SKM-1 treated with dmso at 0.1 percent for 144 hours (cell line): ENCODE results near the gene AMZ1.
"Not testable (repeated sequence)": the region's sequence is repeated elsewhere in the genome, so short reads cannot be mapped to it uniquely, and the experiment has no call there.

Source experiments
- DNase-seq: peaks from one replicate; lab custom pipeline; 2025; ENCODE audit not compliant: unreplicated experiment; lab: John Stamatoyannopoulos, UW

AMZ1 gene

DNA sequence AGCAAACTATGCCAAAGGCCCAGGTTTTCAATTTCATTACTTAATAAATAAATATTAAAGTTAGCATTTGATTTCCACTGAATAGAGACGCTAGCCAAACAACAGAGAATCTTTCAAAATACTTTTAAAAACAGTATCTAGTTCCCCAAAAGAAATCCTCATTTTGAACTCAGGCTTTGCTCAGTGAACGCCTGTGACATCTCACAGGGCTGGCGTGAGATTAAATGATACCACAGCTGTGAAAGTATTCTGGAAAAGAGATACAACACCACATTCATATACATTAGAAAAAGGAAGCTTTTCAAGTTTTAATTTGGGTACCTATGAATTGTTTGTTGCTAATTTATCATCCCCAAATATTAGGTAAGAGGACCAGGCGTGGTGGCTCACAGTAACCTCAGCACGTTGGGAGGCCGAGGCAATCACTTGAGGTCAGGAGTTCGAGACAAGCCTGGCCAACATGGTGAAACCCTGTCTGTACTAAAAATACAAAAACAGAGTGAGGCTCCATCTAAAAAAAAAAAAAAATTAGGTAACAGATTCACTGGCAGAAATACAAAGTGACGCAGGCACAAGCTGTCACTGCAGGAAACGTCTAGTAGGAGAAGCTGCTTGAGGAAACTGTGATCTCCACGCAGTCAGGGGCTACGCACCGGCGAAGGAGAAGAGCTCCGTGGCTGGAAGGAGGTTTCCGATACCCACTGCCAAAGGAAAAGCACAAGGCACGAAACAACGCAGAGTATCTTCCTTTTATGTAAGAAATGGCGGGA, 50.0 kb downstream of the AMZ1 start:
- DNase-seq = no peak

GRCh38 chr7:2738766-2739549, 51.0 kb downstream of the AMZ1 start:
- DNase-seq = no peak

DNA sequence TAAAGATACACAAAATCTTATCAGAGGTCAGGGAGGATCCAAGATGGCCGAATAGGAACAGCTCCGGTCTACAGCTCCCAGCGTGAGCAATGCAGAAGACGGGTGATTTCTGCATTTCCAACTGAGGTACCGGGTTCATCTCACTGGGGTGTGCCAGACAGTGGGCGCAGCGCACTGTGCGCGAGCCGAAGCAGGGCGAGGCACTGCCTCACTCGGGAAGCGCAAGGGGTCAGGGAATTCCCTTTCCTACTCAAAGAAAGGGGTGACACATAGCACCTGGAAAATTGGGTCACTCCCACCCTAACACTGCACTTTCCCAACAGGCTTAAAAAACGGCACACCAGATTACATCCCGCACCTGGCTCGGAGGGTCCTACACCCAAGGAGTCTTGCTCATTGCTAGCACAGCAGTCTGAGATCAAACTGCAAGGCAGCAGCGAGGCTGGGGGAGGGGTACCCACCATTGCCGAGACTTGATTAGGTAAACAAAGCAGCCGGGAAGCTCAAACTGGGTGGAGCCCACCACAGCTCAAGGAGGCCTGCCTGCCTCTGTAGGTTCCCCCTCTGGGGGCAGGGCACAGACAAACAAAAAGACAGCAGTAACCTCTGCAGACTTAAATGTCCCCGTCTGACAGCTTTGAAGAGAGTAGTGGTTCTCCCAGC, 55.7 kb downstream of the AMZ1 start:
- DNase-seq = not testable (repeated sequence)

DNA sequence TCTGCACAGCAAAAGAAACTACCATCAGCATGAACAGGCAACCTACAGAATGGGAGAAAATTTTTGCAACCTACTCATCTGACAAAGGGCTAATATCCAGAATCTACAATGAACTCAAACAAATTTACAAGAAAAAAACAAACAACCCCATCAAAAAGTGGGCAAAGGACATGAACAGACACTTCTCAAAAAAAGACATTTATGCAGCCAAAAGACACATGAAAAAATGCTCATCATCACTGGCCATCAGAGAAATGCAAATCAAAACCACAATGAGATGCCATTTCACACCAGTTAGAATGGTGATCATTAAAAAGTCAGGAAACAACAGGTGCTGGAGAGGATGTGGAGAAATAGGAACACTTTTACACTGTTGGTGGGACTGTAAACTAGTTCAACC, 60.7 kb downstream of the AMZ1 start:
- DNase-seq = not testable (repeated sequence)

DNA sequence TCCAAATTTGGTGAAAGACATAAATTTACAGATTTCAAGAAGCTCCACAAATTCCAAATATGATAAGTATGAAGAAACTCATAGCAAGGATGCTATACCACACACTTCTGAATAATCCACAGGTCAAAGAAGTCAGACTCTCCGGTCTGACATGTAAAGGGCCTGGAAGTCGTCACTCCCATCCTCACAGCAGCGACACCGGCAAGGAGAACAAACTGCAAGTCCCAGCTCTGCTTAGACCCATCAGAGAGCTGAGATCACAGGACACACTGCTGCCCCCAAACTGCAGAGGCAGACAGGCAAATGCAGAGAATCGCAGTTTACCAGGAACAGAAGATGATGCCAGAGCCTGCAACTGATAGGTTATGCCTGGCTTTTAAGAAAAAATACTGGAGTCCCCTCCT, 62.0 kb downstream of the AMZ1 start:
- no peak for DNase-seq

GRCh38 chr7:2751086-2751485, 63.1 kb downstream of the AMZ1 start:
- DNase-seq = no peak

DNA sequence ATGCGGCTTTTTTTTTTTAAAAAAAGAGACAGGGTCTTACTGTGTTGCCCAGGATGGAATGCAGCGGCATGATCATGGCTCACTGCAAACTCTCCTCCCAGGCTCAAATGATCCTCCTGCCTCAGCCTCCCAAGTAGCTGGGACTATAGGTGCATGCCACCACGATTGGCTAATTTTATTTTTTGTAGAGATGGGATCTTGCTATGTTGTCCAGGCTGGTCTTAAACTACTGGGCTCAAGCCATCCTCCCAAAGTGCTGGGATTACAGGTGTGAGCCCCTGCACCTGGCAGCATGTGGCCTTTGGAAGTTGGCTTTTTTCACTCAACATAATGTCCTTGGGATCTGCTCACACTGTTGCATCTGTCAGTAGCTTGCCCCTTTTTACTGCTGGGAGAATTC, 65.1 kb downstream of the AMZ1 start:
- DNase-seq = no peak

- DNase-seq = no peak
Measured at GRCh38 chr7:2754086-2754485, 66.1 kb downstream of the AMZ1 start.

DNA sequence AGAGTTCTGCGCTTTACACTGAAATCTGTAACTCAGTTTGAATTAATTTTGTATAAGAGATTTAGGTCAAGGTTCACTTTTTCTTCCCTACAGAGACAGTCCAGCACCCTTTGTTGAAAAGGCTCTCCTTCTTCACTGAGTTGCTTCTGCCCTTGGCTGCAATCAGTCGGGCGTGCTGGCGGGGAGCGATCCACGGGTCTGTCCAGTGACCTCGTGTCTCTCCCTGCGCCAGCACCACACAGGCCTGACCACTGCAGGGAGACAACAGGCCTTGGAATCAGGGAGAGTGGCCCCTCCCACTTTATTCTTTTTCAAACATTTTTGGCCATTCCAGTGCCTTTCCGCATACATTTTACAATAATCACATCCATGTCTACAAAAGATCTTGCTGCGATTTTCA, 66.9 kb downstream of the AMZ1 start:
- DNase-seq = no peak

- no peak for DNase-seq
Measured at GRCh38 chr7:2755531-2755930, 67.5 kb downstream of the AMZ1 start.

DNA sequence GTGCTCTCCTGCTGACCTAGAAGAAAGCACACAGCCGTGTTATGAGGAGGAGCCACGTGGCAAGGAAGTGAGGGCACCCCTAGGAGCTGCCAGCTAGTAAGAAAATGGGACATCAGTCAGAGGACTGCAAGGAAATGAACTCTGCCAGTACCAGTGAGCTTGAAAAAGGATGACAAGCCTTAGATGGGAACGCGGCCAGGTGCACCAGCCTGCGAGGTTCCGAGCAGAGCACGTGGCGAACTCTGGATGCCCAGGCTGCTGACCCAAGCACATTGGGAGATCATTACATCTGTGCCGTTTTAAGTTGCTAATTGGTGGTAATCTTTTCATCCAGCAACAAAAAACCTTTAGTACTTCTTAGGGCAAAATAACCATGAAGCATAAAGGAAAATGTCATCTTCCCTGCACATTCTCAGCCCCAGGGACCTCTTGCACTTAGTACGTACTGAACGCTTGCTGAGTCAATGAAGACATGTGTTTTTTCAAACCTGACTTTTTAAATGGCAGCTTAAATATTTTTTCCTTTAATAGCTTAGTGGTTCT, 69.4 kb downstream of the AMZ1 start:
- no peak for DNase-seq

DNA sequence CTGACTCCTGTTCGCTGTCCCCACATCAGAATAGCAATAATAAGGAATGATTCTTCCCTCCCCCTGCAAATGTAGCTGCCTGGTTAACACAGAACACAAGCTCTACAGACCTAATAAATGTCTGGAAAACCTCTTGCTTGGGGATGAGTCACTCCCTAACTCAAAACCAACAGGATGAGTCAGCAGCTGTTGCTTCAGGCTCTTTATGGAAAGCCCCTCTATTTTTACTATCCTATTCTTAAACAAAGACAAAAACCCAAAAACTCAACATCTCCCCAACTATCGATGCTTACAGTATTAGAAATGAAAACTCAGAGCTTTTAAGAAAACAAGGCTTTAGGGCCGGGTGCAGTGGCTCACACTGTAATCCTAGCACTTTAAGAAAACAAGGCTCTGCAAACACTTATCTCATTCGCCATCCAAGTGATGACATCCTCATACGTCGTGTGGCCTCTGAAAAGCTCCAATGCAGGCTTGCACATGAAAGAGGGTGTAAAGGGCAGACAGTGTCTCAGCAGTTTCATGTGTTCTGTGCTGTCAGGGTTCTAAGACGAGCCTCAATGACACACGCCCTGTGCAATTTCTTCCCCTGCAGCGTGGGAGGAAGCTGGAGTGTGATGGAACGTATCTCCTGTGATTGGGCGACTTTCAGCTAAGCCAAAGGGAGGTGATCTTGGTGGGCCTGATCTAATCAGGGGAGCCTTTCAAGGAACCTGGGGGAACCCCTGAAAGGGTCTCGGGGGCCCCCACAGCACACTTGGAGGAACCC, 70.1 kb downstream of the AMZ1 start:
- DNase-seq = peak; percentile 70

GRCh38 chr7:2758673-2759616, 70.9 kb downstream of the AMZ1 start:
- no peak for DNase-seq

DNA sequence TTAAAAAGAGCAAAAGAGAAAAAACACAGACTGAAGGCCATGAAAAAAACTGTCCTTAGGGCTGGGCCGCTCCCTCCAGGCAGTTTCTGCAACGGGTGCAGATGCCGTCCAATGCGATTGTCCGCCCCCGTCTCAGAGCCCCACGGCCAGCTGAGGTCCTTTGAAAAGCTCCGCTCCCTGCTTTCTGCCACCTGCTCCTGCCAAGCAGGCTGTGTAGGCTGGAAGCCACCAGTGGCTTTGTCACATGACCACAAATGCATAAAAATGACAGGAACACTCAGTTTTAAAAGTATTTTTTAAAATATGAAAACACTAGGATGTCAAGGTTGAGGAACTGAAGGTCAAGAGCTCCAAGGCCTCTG, 71.7 kb downstream of the AMZ1 start:
- DNase-seq = no peak

GRCh38 chr7:2760098-2760889, 72.3 kb downstream of the AMZ1 start:
- DNase-seq = peak; percentile 18

- DNase-seq = no peak
Measured at GRCh38 chr7:2761131-2761624, 73.2 kb downstream of the AMZ1 start.

DNA sequence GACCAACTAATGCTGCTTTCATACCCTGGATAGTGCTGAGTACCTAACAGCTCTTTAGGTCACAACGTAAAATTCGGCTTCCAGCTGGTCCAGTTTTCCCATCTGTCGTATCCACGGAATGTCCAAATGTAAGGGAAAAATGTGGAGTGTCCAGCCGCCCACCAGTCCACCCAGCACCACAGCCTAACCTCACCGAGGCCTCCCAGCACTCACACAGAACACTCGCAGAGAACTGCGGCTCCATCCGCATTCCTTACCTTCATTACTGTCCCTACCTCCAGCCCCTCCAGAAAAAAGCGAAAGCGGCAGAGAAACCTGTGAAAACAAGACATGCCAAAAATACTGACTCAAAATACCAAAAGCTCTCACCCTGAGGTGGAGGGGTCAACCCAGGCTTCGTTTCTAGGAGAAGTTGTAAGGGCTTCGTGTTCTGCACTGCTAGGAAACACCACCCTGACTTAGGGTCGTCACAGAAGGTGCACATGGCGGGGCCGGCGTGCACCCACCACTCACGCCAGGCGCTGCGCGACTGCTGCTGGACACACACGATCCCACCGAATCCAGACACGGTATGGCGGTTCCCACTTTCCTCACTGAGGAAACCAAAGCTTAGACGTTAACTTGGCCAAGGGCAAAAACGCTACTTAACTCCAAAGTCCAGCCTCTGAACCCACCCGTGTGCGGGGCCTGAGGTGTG, 73.9 kb downstream of the AMZ1 start:
- DNase-seq = no peak

DNA sequence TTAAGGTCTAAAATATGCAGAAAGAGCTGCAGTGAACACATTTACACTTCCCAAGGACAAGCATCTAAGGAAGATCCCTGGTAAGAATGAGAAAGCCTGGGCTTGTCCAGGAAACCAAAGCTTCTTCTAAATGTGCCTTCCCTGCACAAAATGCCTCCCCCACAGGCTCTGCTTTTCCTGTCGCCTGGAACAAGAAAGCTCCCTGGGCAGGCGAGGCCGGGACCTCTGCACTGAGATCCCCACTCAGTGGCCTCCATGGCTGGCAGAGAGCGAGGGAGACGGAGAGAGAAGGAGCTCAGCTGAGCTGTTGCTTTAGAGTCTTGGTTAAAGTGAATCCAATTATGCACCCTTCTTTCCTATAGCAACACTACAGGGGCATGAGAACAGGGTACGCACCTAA, 75.6 kb downstream of the AMZ1 start:
- DNase-seq = no peak
